ENCODE results near the gene EPB41L4A.
"Not testable (repeated sequence)": the region's sequence is repeated elsewhere in the genome, so short reads cannot be mapped to it uniquely, and the experiment has no call there.

The EPB41L4A gene

GRCh38 chr5:112419164-112419985, at the start of gene EPB41L4A:
TSS of gene EPB41L4A (minus strand) at chr5:112419277. CDS start at chr5:112419039, 238 bp downstream.
- no peak for DNase-seq

GRCh38 chr5:112467485-112467884, 48.4 kb upstream of the EPB41L4A start:
- no peak for DNase-seq

- DNase-seq: not testable (repeated sequence)
Observed at GRCh38 chr5:112466261-112466660, 47.2 kb upstream of the EPB41L4A start.

- not testable (repeated sequence) for DNase-seq
Observed at GRCh38 chr5:112447187-112447760, 28.2 kb upstream of the EPB41L4A start.

- no peak for DNase-seq
Observed at GRCh38 chr5:112445626-112446350, 26.7 kb upstream of the EPB41L4A start.

- DNase-seq: not testable (repeated sequence)
Observed at GRCh38 chr5:112443932-112444331, 24.9 kb upstream of the EPB41L4A start.

- no peak for DNase-seq
Observed at GRCh38 chr5:112440031-112440430, 21.0 kb upstream of the EPB41L4A start.

GRCh38 chr5:112436144-112436543, 17.1 kb upstream of the EPB41L4A start:
- no peak for DNase-seq

GRCh38 chr5:112434641-112435040, 15.6 kb upstream of the EPB41L4A start:
- no peak for DNase-seq

GRCh38 chr5:112426202-112426601, 7.1 kb upstream of the EPB41L4A start:
- DNase-seq: not testable (repeated sequence)

GRCh38 chr5:112419986-112420864, 1.1 kb upstream of the EPB41L4A start:
- DNase-seq: peak; percentile 45

- no peak for DNase-seq
Observed at GRCh38 chr5:112418659-112419163, 366 bp downstream of the EPB41L4A start.

- peak; percentile 49 for DNase-seq
Observed at GRCh38 chr5:112417931-112418658, 982 bp downstream of the EPB41L4A start.

GRCh38 chr5:112415552-112415951, 3.5 kb downstream of the EPB41L4A start:
- DNase-seq: no peak

- DNase-seq: no peak
Observed at GRCh38 chr5:112413611-112414010, 5.5 kb downstream of the EPB41L4A start.

- DNase-seq: no peak
Observed at GRCh38 chr5:112412346-112412745, 6.7 kb downstream of the EPB41L4A start.

- DNase-seq: no peak
Observed at GRCh38 chr5:112411903-112412302, 7.2 kb downstream of the EPB41L4A start.

- no peak for DNase-seq
Observed at GRCh38 chr5:112407666-112408065, 11.4 kb downstream of the EPB41L4A start.

- no peak for DNase-seq
Observed at GRCh38 chr5:112407240-112407639, 11.8 kb downstream of the EPB41L4A start.

GRCh38 chr5:112403069-112403468, 16.0 kb downstream of the EPB41L4A start:
- no peak for DNase-seq

GRCh38 chr5:112401924-112402323, 17.2 kb downstream of the EPB41L4A start:
- DNase-seq: no peak

GRCh38 chr5:112397690-112398089, 21.4 kb downstream of the EPB41L4A start:
- DNase-seq: no peak

Data from activated CD4-positive, alpha-beta T cell treated with anti-CD3 and anti-CD28 coated beads, Interleukin-2, amount 50 U/mL, for 16 hours (primary cell).